Nephron (organoid): ENCODE data around the gene RASGEF1B.

Source experiments
- H3K27ac Mint-ChIP-seq, 3 experiments: 2 replicates each; pipeline ENCODE4 v1.8.0; 2020; ENCODE audit warnings: mixed read lengths in 3 of 3, mild to moderate bottlenecking in 2 of 3, moderate library complexity in 1 of 3
- H3K27me3 Mint-ChIP-seq: 2 replicates; pipeline ENCODE4 v1.8.0; 2021; ENCODE audit warnings: low read depth, mild to moderate bottlenecking, moderate library complexity, mixed read lengths
- H3K36me3 Mint-ChIP-seq: 2 replicates; pipeline ENCODE4 v1.8.0; 2020; ENCODE audit warnings: low read depth, mixed read lengths
- H3K4me1 Mint-ChIP-seq: 2 replicates; pipeline ENCODE4 v1.8.0; 2020; ENCODE audit warnings: mixed read lengths
- H3K4me3 Mint-ChIP-seq, 3 experiments: 2 replicates each; pipeline ENCODE4 v1.8.0; 2020; ENCODE audit warnings: mild to moderate bottlenecking in 3 of 3, mixed read lengths in 3 of 3, moderate library complexity in 2 of 3
- H3K9me3 Mint-ChIP-seq: 2 replicates; pipeline ENCODE4 v1.8.0; 2020; ENCODE audit warnings: mixed read lengths
- CTCF ChIP-seq, 3 experiments: fragments of 200-600 bp; sonication (generic); IDR thresholded peaks; one replicate each; pipeline ENCODE4 v1.5.0; 2021; ENCODE audit warnings: antibody characterized with exemption in 3 of 3; ENCODE audit not compliant: unreplicated experiment in 3 of 3

RASGEF1B gene

GRCh38 chr4:81429607-81430006 lies 42.1 kb downstream of the RASGEF1B start:
- Mint-ChIP-seq H3K4me1 (peaks cover 27% of the 10 kb centered on the region), H3K36me3 (peaks cover 51% of the 10 kb centered on the region), H3K27me3 (peaks cover 7% of the 10 kb centered on the region), H3K4me3 (no peak overlapping the region), H3K9me3 (peaks cover 3% of the 10 kb centered on the region), H3K27ac (no peak overlapping the region)
- TF ChIP-seq CTCF (IDR thresholded peaks at IDR 0.05; ENCODE audit: unreplicated experiment in 3 of 3), result no peak

GRCh38 chr4:81429031-81429430 lies 42.7 kb downstream of the RASGEF1B start:
- no peak overlapping the region for H3K27ac Mint-ChIP-seq
- peaks cover 31% of the 10 kb centered on the region for H3K4me1 Mint-ChIP-seq
- no peak overlapping the region for H3K4me3 Mint-ChIP-seq
- H3K36me3 Mint-ChIP-seq, result peaks cover 46% of the 10 kb centered on the region
- H3K27me3 Mint-ChIP-seq, result peaks cover 7% of the 10 kb centered on the region
- H3K9me3 Mint-ChIP-seq, result peaks cover 3% of the 10 kb centered on the region
- no peak for TF ChIP-seq CTCF (IDR thresholded peaks at IDR 0.05; ENCODE audit: unreplicated experiment in 3 of 3)

GRCh38 chr4:81428002-81428401 lies 43.7 kb downstream of the RASGEF1B start:
- H3K4me1 Mint-ChIP-seq, result peaks cover 33% of the 10 kb centered on the region
- no peak for TF ChIP-seq CTCF (IDR thresholded peaks at IDR 0.05; ENCODE audit: unreplicated experiment in 3 of 3)
- peaks cover 7% of the 10 kb centered on the region for H3K27me3 Mint-ChIP-seq
- peaks cover 38% of the 10 kb centered on the region for H3K36me3 Mint-ChIP-seq
- H3K4me3 Mint-ChIP-seq, result no peak overlapping the region
- peaks cover 3% of the 10 kb centered on the region for H3K9me3 Mint-ChIP-seq
- peak overlapping the region in 1 of 3 experiments; percentile 42 for H3K27ac Mint-ChIP-seq

GRCh38 chr4:81427344-81427821 lies 44.3 kb downstream of the RASGEF1B start:
- Mint-ChIP-seq H3K36me3 (peaks cover 33% of the 10 kb centered on the region), H3K9me3 (peaks cover 3% of the 10 kb centered on the region), H3K27me3 (peaks cover 7% of the 10 kb centered on the region), H3K4me3 (no peak overlapping the region), H3K27ac (peak overlapping the region in 2 of 3 experiments; percentile 12 to 72), H3K4me1 (peaks cover 33% of the 10 kb centered on the region)
- TF ChIP-seq CTCF (IDR thresholded peaks at IDR 0.05; ENCODE audit: unreplicated experiment in 3 of 3), result no peak

GRCh38 chr4:81426770-81427289 lies 44.9 kb downstream of the RASGEF1B start:
- no peak for TF ChIP-seq CTCF (IDR thresholded peaks at IDR 0.05; ENCODE audit: unreplicated experiment in 3 of 3)
- Mint-ChIP-seq H3K9me3 (peaks cover 3% of the 10 kb centered on the region), H3K4me1 (peaks cover 35% of the 10 kb centered on the region), H3K27ac (peak overlapping the region in 1 of 3 experiments; percentile 72), H3K36me3 (peaks cover 27% of the 10 kb centered on the region), H3K27me3 (peaks cover 9% of the 10 kb centered on the region), H3K4me3 (no peak overlapping the region)
